Activated CD4-positive, alpha-beta T cell treated with anti-CD3 and anti-CD28 coated beads, Interleukin-2, amount 50 U/mL, for 1 hour (primary cell): ENCODE data around the gene CEACAM5.

Experiments used
- DNase-seq: peaks from one replicate; pipeline ENCODE4 v3.0.0-alpha.2; 2020

The CEACAM5 gene

GRCh38 chr19:41708481-41708880 lies at the start of gene CEACAM5:
Gene CEACAM5 (plus strand): TSS chr19:41708626. CDS start chr19:41708732, 106 bp downstream.
- DNase-seq, result no peak

- no peak for DNase-seq
These were observed 42.4 kb upstream of the CEACAM5 start for GRCh38 chr19:41666075-41666474.

- DNase-seq, result no peak
These were observed 40.1 kb upstream of the CEACAM5 start for GRCh38 chr19:41668315-41668714.

DNA sequence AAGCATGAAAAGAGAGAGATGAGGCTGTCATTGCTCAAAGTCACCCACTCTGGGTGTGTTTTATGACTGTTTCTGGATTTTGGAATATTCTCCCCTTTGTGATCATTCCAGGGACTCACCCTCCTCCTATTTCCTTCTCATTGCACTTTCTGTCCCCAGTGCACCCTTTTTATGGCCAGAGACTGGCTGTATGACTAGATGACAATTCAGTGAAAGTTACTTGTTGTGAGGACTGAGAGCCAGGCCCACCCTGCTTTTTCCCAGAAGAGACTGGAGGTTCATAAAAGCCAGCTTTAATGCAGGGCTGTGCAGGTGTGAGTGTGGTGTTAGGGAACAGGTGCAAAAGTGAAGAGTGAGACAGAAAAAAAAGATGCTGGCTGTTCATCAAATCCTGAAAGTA lies 37.7 kb upstream of the CEACAM5 start:
- no peak for DNase-seq

GRCh38 chr19:41671486-41671885 lies 36.9 kb upstream of the CEACAM5 start:
- DNase-seq, result no peak

DNA sequence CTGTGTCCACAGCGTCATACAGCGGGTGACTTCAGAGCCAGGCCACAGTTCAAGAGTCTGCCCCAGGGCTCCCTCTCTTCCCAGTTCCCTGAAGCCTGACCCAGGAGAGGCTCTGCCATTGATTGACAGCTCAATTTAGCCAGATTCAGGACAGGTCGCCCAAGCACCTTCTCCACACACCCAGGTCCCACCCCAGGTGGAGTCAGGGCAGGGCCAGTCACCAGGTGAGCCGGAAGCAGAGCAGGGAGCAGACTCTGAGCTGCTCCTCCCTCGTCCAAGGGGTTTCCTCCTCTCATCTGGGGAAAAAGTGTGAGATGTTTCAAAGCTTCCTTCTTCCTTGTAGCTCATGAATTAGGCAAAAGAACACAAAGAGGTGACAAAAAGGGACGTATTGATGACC lies 26.0 kb upstream of the CEACAM5 start:
- no peak for DNase-seq

GRCh38 chr19:41687419-41687818 lies 21.0 kb upstream of the CEACAM5 start:
- no peak for DNase-seq

DNA sequence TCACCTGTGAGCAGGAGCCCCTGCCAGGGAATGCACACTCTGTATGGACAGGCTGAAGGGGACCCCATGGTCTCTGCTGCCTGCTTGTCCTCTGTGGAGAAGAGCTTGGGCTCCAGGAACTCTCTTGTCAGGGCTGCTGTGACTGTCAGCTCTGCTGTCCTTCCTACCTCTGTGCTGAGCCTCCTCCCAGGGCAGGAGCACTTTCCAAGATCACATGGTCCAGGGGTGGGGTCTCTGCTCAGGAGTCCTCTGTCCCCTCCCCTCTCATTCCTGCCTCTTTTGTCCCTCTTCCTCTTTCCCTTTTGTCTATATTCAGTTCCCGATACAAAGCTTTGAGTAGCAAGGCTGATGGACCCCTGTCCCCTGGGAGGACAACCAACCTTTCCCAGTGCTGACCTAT lies 20.3 kb upstream of the CEACAM5 start, which contains the start of gene CEACAM7:
Gene CEACAM7, minus strand, starts transcription at position 173 of the 400 bp plus-strand sequence. Its CDS starts 105 bp downstream, at position 68.
- no peak for DNase-seq

DNA sequence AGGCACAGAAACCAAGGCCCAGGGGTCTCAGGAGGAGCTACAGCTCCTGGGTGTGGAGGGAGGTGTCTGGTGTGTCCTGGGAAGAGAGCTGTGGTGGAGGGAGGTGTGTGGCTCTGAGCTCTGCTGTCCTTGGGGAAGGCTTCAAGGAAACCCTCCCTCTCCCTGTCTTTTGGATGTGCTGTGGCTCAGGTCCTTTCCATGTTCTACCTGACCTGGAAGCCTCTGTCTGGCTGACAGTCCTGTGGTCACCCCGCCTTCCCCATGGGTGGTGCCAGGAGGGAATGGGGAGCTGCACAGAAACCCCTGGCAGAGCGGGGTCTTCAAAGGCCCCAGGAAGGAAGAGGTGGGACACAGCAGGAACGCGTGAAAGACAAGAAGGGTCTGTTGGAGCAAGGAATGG lies 19.7 kb upstream of the CEACAM5 start:
- no peak for DNase-seq

- no peak for DNase-seq
These were observed 18.2 kb upstream of the CEACAM5 start for GRCh38 chr19:41689993-41690800.

DNA sequence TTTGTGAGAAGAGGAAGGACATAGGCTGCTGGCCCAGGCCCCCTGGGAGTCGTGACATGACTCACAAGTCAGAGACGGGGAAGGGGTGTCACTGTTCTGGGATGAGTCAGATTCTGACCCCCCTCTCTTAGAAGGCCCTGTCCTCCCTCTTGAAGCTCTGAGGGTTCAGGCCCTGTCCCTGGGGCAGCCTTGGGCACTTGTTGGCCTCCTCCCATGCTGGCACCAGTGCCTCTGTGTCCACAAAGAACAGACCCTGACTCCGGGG lies 17.7 kb upstream of the CEACAM5 start:
- no peak for DNase-seq

GRCh38 chr19:41691268-41691970 lies 17.0 kb upstream of the CEACAM5 start:
- DNase-seq, result peak; percentile 14

DNA sequence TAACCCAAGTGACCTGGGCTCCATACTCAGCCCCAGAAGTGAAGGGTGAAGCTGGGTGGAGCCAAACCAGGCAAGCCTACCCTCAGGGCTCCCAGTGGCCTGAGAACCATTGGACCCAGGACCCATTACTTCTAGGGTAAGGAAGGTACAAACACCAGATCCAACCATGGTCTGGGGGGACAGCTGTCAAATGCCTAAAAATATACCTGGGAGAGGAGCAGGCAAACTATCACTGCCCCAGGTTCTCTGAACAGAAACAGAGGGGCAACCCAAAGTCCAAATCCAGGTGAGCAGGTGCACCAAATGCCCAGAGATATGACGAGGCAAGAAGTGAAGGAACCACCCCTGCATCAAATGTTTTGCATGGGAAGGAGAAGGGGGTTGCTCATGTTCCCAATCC lies 14.2 kb upstream of the CEACAM5 start:
- DNase-seq, result no peak

DNA sequence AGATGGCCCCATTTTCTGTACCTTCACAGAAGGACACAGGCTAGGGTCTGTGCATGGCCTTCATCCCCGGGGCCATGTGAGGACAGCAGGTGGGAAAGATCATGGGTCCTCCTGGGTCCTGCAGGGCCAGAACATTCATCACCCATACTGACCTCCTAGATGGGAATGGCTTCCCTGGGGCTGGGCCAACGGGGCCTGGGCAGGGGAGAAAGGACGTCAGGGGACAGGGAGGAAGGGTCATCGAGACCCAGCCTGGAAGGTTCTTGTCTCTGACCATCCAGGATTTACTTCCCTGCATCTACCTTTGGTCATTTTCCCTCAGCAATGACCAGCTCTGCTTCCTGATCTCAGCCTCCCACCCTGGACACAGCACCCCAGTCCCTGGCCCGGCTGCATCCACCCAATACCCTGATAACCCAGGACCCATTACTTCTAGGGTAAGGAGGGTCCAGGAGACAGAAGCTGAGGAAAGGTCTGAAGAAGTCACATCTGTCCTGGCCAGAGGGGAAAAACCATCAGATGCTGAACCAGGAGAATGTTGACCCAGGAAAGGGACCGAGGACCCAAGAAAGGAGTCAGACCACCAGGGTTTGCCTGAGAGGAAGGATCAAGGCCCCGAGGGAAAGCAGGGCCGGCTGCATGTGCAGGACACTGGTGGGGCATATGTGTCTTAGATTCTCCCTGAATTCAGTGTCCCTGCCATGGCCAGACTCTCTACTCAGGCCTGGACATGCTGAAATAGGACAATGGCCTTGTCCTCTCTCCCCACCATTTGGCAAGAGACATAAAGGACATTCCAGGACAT lies 13.4 kb upstream of the CEACAM5 start:
- no peak for DNase-seq

- no peak for DNase-seq
These were observed 12.7 kb upstream of the CEACAM5 start for GRCh38 chr19:41695745-41696144.

DNA sequence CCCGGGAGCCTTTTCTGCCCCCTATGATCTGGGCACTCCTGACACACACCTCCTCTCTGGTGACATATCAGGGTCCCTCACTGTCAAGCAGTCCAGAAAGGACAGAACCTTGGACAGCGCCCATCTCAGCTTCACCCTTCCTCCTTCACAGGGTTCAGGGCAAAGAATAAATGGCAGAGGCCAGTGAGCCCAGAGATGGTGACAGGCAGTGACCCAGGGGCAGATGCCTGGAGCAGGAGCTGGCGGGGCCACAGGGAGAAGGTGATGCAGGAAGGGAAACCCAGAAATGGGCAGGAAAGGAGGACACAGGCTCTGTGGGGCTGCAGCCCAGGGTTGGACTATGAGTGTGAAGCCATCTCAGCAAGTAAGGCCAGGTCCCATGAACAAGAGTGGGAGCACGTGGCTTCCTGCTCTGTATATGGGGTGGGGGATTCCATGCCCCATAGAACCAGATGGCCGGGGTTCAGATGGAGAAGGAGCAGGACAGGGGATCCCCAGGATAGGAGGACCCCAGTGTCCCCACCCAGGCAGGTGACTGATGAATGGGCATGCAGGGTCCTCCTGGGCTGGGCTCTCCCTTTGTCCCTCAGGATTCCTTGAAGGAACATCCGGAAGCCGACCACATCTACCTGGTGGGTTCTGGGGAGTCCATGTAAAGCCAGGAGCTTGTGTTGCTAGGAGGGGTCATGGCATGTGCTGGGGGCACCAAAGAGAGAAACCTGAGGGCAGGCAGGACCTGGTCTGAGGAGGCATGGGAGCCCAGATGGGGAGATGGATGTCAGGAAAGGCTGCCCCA lies 11.8 kb upstream of the CEACAM5 start:
- DNase-seq, result no peak

- DNase-seq, result no peak
These were observed 11.1 kb upstream of the CEACAM5 start for GRCh38 chr19:41697198-41697855.

GRCh38 chr19:41698746-41699230 lies 9.6 kb upstream of the CEACAM5 start:
- DNase-seq, result no peak

- DNase-seq, result no peak
These were observed 9.0 kb upstream of the CEACAM5 start for GRCh38 chr19:41699231-41699967.

DNA sequence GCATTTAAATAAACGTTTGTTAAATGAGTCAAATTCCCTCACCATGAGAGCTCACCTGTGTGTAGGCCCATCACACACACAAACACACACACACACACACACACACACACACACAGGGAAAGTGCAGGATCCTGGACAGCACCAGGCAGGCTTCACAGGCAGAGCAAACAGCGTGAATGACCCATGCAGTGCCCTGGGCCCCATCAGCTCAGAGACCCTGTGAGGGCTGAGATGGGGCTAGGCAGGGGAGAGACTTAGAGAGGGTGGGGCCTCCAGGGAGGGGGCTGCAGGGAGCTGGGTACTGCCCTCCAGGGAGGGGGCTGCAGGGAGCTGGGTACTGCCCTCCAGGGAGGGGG lies 8.5 kb upstream of the CEACAM5 start:
- no peak for DNase-seq

DNA sequence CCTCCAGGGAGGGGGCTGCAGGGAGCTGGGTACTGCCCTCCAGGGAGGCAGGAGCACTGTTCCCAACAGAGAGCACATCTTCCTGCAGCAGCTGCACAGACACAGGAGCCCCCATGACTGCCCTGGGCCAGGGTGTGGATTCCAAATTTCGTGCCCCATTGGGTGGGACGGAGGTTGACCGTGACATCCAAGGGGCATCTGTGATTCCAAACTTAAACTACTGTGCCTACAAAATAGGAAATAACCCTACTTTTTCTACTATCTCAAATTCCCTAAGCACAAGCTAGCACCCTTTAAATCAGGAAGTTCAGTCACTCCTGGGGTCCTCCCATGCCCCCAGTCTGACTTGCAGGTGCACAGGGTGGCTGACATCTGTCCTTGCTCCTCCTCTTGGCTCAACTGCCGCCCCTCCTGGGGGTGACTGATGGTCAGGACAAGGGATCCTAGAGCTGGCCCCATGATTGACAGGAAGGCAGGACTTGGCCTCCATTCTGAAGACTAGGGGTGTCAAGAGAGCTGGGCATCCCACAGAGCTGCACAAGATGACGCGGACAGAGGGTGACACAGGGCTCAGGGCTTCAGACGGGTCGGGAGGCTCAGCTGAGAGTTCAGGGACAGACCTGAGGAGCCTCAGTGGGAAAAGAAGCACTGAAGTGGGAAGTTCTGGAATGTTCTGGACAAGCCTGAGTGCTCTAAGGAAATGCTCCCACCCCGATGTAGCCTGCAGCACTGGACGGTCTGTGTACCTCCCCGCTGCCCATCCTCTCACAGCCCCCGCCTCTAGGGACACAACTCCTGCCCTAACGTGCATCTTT lies 7.8 kb upstream of the CEACAM5 start:
- DNase-seq, result no peak
